Colonic mucosa (tissue), 4 donors: ENCODE data around the gene TDG. TPM values are rescaled to one million over a fixed set of nuclear protein-coding genes. Genes with fewer than 3 reads are reported as not detected.

ENCODE experiments used
- DNase-seq: peaks from one replicate; pipeline ENCODE4 v3.0.0-alpha.2; 2020
- H3K27ac ChIP-seq: fragments of 200-600 bp; one replicate; pipeline ENCODE4 v1.8.0; 2021
- H3K27me3 ChIP-seq: fragments of 200-600 bp; one replicate; pipeline ENCODE4 v1.8.0; 2021
- H3K36me3 ChIP-seq: fragments of 200-600 bp; one replicate; pipeline ENCODE4 v1.8.0; 2021
- H3K4me1 ChIP-seq: fragments of 200-600 bp; one replicate; pipeline ENCODE4 v1.8.0; 2021; ENCODE audit warnings: mild to moderate bottlenecking
- H3K4me3 ChIP-seq: fragments of 200-600 bp; one replicate; pipeline ENCODE4 v1.8.0; 2021
- H3K9ac ChIP-seq, 2 donors: one replicate each; pipeline ENCODE4 v1.7.0; 2013; ENCODE audit warnings: control low read depth in 2 of 2, low read depth in 2 of 2, low read length in 2 of 2
- H3K9me3 ChIP-seq: fragments of 200-600 bp; one replicate; pipeline ENCODE4 v1.8.0; 2021
- CTCF ChIP-seq: fragments of 200-600 bp; IDR thresholded peaks from one replicate; pipeline ENCODE4 v1.8.0; 2022; ENCODE audit warnings: antibody characterized with exemption, mild to moderate bottlenecking
- intact Hi-C: fragments of 100-400 bp; cut with DNase I; formaldehyde crosslinking; loops from one replicate; pipeline ENCODE4 v1.14.1; 2022
- total RNA-seq, 2 donors: library from RNA; stranded (reverse); fragmentation: NEBNext Ultra II Directional in 1 of 2; extraction: Animal tissue kit (Norgen Biotek cat#: 25700) in 1 of 2; gene quantifications; one replicate each; pipeline ENCODE4 v1.2.1, GENCODE V29; 2021
- donor health status: healthy.
- donor health status: DM: no; HTN: no; CAD: no.
- donor health status: DM: no; HTN: no; CAD: no.

The TDG gene
- total RNA-seq, result 10 to 100 TPM; 24.0 to 29.9 TPM

- DNase-seq, result peak; percentile 99
- Histone ChIP-seq H3K9me3 (no peaks in the 10 kb centered on the region), H3K27ac (peak within 1 kb of the TSS; percentile 87), H3K36me3 (no peaks in the 10 kb centered on the region), H3K4me3 (peak within 1 kb of the TSS; percentile 77), H3K9ac (peak within 1 kb of the TSS; percentile 98), H3K4me1 (peaks cover 2% of the 10 kb centered on the region), H3K27me3 (no peaks in the 10 kb centered on the region)
- TF ChIP-seq CTCF, result no peak
- intact Hi-C loops, result no loop called here
These were observed at the start of gene TDG for GRCh38 chr12:103965590-103966504. TSS of gene TDG (plus strand) at chr12:103965872. CDS start at chr12:103966038, 166 bp downstream.

- Histone ChIP-seq H3K27ac (no peak overlapping the region), H3K4me3 (no peak overlapping the region), H3K4me1 (no peaks in the 10 kb centered on the region), H3K9me3 (no peaks in the 10 kb centered on the region), H3K27me3 (no peaks in the 10 kb centered on the region), H3K36me3 (no peaks in the 10 kb centered on the region), H3K9ac (no peak overlapping the region)
- no peak for TF ChIP-seq CTCF
- DNase-seq, result no peak
- intact Hi-C loops, result no loop called here
These were observed 47.8 kb upstream of the TDG start for GRCh38 chr12:103917873-103918272.

- H3K4me1 ChIP-seq, result no peaks in the 10 kb centered on the region
- no peaks in the 10 kb centered on the region for H3K27me3 ChIP-seq
- no peak overlapping the region for H3K4me3 ChIP-seq
- H3K9ac ChIP-seq, result no peak overlapping the region
- no peak for TF ChIP-seq CTCF
- intact Hi-C loops, result loop anchor here (5.0 kb wide), 1 partner anchor 48 kb away; no protein-coding TSS in a partner anchor
- H3K36me3 ChIP-seq, result no peaks in the 10 kb centered on the region
- H3K9me3 ChIP-seq, result no peaks in the 10 kb centered on the region
- DNase-seq, result no peak
- H3K27ac ChIP-seq, result no peak overlapping the region
These were observed 40.7 kb upstream of the TDG start for GRCh38 chr12:103924761-103925641.

GRCh38 chr12:103928682-103929045, 37.0 kb upstream of the TDG start:
- Histone ChIP-seq H3K27me3 (no peaks in the 10 kb centered on the region), H3K27ac (peak overlapping the region; percentile 96), H3K4me1 (peaks cover 11% of the 10 kb centered on the region), H3K36me3 (no peaks in the 10 kb centered on the region), H3K9ac (peak overlapping the region; percentile 76 to 93), H3K9me3 (no peaks in the 10 kb centered on the region), H3K4me3 (peak overlapping the region; percentile 48)
- TF ChIP-seq CTCF, result no peak
- DNase-seq, result peak; percentile 68
- intact Hi-C loops, result loop anchor here (5.0 kb wide), 1 partner anchor 51 kb away; no protein-coding TSS in a partner anchor

GRCh38 chr12:103929046-103929783, 36.5 kb upstream of the TDG start:
- peak; percentile 86 for DNase-seq
- H3K9me3 ChIP-seq, result no peaks in the 10 kb centered on the region
- H3K4me3 ChIP-seq, result peak overlapping the region; percentile 48
- peaks cover 13% of the 10 kb centered on the region for H3K4me1 ChIP-seq
- H3K9ac ChIP-seq, result peak overlapping the region; percentile 76 to 93
- no peak for TF ChIP-seq CTCF
- H3K36me3 ChIP-seq, result peaks cover 2% of the 10 kb centered on the region
- intact Hi-C loops, result loop anchor here (5.0 kb wide), 1 partner anchor 52 kb away; no protein-coding TSS in a partner anchor
- H3K27me3 ChIP-seq, result no peaks in the 10 kb centered on the region
- peak overlapping the region; percentile 96 for H3K27ac ChIP-seq
